K562 (cell line): ENCODE results near the gene SLC12A3.

Source experiments
- KDM1A ChIP-seq, 2 experiments: fragments of 450-650 bp; IDR thresholded peaks; 2 replicates each; pipeline ENCODE4 v1.6.1; 2016; ENCODE audit warnings: mild to moderate bottlenecking in 2 of 2
- TF ChIP-seq, protein P1 (sequence below), 3 experiments: IDR thresholded peaks in 2 of 3; conservative IDR thresholded peaks in 1 of 3; 2 replicates each; pipeline ENCODE4 v1.5.1; 2011 to 2012; ENCODE audit warnings: low read length in 3 of 3, mild to moderate bottlenecking in 3 of 3, control low read depth in 2 of 3, improper control_type of control experiment in 1 of 3, inconsistent platforms in 1 of 3, low read depth in 1 of 3, mixed read lengths in 1 of 3, moderate library complexity in 1 of 3; ENCODE audit not compliant: insufficient read depth in 2 of 3

DNA sequence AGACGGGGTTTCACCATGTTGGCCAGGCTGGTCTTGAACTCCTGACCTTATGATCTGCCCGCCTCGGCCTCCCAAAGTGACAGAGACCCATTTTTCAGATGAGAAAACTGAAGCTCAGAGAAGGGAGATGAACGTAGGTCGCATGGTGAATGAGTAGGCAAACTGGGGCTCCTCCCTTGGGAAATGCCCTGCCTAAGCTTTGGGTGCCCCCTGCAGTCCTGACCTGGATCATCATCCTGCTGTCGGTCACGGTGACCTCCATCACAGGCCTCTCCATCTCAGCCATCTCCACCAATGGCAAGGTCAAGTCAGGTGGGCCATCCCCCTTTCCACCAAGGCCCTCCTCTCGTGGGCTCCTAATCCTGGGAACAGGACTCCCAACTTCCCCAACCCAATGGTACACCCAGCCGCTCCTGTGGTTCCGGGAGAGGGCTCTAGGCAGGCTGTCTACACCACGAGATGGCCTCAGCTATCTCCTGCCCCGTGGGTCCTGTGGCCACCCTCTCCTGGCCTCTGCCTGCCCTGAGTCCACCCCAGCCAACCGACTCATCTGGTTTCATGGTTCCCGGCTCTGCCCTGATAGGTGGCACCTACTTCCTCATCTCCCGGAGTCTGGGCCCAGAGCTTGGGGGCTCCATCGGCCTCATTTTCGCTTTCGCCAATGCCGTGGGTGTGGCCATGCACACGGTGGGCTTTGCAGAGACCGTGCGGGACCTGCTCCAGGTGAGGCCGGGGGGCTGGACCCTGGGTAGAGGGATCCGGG is 4.7 kb downstream of the SLC12A3 start:
- TF ChIP-seq, protein P1, sequence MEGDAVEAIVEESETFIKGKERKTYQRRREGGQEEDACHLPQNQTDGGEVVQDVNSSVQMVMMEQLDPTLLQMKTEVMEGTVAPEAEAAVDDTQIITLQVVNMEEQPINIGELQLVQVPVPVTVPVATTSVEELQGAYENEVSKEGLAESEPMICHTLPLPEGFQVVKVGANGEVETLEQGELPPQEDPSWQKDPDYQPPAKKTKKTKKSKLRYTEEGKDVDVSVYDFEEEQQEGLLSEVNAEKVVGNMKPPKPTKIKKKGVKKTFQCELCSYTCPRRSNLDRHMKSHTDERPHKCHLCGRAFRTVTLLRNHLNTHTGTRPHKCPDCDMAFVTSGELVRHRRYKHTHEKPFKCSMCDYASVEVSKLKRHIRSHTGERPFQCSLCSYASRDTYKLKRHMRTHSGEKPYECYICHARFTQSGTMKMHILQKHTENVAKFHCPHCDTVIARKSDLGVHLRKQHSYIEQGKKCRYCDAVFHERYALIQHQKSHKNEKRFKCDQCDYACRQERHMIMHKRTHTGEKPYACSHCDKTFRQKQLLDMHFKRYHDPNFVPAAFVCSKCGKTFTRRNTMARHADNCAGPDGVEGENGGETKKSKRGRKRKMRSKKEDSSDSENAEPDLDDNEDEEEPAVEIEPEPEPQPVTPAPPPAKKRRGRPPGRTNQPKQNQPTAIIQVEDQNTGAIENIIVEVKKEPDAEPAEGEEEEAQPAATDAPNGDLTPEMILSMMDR (IDR thresholded peaks at IDR 0.05 in 2 of 3, conservative IDR thresholded peaks at IDR 0.05 in 1 of 3; ENCODE audit: insufficient read depth in 2 of 3, low read depth in 1 of 3, low read length in 3 of 3), result peak; percentile 74 to 81 (median 77)
- TF ChIP-seq KDM1A (IDR thresholded peaks at IDR 0.05), result peak; percentile 76 to 84
